NOMO-1 (cell line): ENCODE measurements around the gene CHMP2A.

ENCODE experiments used
- DNase-seq, 2 experiments: peaks; one replicate each; lab custom pipeline; 2025; ENCODE audit not compliant: unreplicated experiment in 2 of 2; lab: John Stamatoyannopoulos, UW

The CHMP2A gene

DNA sequence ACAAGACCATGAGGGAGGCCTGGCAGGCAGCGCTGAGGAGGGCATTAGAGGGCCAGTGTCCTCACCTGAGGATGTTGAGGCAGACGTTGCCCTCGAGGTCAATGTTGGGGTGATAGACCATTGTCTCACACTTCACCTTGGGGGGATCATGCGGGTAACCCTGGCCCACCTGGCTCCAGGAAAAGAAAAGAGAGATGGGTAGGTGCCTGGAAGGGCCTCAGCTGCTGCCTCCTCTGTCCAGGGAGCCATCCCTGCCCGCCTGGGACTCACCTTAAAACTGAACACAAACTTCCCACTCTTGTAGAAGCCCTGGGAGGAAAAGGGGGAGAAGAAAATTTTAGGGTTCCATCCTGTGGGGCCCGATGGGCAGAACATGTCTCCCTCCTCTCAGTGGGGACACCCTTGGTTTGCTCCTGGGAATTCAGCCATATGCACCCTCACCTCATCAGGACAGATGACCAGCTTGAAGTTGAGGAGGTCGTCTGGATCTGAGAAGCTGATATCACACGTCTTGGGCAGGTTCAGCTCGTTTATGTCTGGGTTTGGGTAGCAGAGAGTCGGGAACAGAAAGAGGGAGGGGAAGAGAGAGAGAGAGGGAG, 1.8 kb upstream of the CHMP2A start:
- no peak for DNase-seq

- no peak for DNase-seq
Observed at GRCh38 chr19:58555920-58556621, 1.2 kb upstream of the CHMP2A start.

DNA sequence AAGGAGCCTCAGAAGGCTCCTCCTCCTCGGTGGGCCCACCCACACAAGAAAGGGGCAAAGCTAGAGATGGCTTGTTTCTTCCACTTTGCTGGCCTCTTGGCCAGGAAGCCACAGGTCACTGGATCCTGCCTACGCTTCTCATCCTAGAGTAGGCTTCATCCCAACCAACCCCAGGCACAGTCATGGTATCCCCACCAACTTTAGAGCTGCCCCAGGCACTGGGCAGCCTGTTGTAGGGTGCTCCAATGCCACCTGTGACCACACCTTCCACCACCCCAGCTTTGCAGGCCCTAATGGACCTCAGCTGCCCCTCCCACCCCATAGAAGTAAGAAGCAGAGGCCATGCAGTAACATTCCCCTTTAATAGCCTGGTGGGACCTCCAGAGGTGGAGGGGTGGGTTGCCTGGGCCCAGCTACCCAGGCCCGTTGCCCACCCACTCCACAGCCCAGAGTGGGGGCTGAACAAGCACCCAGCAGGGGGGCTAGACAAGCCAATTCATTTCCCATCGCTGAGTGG, 522 bp upstream of the CHMP2A start:
- no peak for DNase-seq

GRCh38 chr19:58553799-58554493, 959 bp downstream of the CHMP2A start:
- no peak for DNase-seq

DNA sequence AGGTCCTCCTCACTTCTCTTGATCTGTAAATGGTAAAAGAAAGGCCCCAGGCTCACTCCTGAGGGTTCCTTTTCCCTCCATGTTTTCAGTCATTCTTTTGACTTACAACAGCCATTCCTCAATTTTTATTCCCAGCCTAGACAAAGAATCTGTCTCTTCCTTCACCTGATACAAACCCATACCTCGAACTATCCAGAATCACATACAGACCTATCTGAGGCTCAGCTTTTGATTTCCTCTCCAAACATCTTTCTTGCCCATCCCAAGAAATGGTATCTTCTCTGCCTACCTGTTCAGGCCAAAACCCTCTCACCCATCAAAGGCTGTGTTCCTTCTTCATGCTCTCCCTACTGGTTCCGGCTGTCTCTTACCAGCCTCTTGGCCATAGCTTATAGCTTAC, 2.2 kb downstream of the CHMP2A start:
- no peak for DNase-seq

- no peak for DNase-seq
Observed at GRCh38 chr19:58551577-58552471, 3.1 kb downstream of the CHMP2A start.

GRCh38 chr19:58551123-58551497, 3.8 kb downstream of the CHMP2A start:
- DNase-seq, result no peak

DNA sequence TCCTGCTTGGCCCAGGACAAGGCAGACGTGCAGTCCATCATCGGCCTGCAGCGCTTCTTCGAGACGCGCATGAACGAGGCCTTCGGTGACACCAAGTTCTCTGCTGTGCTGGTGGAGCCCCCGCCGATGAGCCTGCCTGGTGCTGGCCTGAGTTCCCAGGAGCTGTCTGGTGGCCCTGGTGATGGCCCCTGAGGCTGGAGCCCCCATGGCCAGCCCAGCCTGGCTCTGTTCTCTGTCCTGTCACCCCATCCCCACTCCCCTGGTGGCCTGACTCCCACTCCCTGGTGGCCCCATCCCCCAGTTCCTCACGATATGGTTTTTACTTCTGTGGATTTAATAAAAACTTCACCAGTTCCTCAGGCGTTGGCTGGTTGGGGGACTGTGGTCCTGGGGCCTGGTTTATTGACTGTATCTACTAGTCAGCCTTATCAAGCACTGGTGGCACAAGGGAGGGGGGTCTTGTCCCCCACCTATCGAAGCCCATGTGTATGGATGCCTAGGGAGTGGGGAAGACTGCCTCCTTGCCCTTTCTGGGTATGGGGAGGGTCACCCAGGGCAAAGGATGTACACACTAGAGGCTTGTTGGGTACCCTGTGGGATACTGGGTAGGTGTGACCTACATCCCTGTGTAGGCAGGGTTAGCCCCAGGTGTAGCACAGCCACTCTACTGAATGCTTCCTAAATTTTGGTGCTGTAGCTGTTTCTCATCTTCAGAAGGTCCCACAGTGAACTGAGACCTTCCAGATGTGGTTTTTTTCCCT, 4.4 kb downstream of the CHMP2A start:
- DNase-seq, result no peak

DNA sequence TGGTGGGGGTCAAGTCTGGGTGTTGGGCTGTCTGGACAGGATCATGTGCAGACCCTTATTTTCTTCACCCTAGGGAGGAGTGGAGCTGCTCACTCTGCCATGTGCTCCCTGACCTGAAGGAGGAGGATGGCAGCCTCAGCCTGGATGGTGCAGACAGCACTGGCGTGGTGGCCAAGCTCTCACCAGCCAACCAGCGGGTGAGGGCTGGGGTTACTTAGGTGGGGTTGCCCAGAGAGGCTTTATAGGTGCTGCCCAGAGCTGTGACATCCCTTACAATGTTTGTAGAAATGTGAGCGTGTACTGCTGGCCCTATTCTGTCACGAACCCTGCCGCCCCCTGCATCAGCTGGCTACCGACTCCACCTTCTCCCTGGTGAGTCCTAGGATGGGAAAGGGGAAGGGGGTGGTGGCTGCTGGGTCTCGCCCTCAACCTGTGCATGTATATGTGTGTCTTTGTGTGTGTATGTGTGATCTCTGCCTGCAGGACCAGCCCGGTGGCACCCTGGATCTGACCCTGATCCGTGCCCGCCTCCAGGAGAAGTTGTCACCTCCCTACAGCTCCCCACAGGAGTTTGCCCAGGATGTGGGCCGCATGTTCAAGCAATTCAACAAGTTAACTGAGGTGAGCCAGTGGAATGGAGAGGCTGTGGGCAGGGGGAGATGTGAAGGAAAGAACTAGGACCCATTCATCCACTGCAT, 5.1 kb downstream of the CHMP2A start:
- DNase-seq, result no peak

DNA sequence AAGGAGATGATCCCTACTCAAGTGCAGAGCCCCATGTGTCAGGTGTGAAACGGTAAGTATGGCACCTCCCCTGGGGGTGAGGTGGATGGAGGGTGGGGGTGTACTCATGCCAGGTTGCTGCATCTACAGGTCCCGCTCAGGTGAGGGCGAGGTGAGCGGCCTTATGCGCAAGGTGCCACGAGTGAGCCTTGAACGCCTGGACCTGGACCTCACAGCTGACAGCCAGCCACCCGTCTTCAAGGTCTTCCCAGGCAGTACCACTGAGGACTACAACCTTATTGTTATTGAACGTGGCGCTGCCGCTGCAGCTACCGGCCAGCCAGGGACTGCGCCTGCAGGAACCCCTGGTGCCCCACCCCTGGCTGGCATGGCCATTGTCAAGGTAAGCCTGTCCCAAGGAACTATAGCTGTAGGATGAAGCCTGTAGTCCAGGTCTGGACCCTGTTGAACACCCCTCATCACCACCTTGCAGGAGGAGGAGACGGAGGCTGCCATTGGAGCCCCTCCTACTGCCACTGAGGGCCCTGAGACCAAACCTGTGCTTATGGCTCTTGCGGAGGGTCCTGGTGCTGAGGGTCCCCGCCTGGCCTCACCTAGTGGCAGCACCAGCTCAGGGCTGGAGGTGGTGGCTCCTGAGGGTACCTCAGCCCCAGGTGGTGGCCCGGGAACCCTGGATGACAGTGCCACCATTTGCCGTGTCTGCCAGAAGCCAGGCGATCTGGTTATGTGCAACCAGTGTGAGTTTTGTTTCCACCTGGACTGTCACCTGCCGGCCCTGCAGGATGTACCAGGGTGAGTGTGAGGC, 5.8 kb downstream of the CHMP2A start:
- DNase-seq, result no peak

DNA sequence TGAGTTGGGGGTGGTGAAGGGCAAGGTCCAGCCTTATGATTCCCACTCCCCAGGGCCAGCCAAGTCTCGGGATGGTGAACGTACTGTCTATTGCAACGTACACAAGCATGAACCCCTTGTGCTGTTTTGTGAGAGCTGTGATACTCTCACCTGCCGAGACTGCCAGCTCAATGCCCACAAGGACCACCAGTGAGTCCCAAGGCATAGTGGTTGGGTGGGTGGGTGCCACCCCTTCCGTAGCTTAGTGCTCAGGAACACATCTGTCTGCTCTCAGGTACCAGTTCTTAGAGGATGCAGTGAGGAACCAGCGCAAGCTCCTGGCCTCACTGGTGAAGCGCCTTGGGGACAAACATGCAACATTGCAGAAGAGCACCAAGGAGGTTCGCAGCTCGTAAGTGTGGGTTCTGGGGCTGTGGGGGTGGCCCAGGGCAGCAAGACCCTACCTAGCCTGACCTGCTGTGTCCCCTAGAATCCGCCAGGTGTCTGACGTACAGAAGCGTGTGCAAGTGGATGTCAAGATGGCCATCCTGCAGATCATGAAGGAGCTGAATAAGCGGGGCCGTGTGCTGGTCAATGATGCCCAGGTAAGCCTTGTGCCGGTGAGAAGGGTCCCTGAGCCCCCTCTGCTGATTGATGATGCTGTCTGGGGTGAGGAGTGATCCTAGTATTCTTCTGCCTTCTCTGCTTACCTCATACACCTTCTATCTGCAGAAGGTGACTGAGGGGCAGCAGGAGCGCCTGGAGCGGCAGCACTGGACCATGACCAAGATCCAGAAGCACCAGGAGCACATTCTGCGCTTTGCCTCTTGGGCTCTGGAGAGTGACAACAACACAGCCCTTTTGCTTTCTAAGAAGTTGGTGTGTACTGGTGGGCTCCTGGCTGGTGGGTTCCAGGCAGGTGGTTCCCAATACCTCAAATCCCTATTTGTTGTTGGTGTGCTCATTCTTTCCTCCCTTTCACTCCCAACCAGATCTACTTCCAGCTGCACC, 7.3 kb downstream of the CHMP2A start:
- no peak for DNase-seq

DNA sequence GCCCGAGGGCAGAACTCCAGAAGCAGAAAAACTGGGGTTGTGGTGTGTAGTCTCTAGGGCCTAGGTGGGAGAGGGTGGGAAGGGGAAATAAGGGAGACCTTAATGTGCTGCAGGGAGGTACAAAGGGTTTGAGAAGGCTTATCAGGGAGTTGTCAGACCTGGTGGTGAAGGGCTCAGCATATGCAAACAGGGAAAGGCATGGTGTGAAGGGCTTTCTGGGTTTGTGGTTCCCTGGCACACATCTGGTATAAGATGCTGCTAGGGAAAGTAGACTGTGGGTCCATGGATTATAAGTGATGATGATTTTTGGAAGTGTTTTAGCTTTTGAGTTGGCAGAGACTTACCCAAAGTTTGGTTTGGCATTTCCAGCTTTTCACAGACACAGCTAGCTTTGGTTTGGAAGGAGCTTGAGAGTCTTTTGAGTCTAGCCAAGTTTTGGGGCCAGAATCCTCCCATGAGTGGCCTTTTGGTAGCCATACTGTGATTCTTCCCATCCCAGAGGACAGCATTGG, 8.8 kb downstream of the CHMP2A start:
- DNase-seq, result no peak

GRCh38 chr19:58545286-58546018, 9.5 kb downstream of the CHMP2A start:
- no peak for DNase-seq

DNA sequence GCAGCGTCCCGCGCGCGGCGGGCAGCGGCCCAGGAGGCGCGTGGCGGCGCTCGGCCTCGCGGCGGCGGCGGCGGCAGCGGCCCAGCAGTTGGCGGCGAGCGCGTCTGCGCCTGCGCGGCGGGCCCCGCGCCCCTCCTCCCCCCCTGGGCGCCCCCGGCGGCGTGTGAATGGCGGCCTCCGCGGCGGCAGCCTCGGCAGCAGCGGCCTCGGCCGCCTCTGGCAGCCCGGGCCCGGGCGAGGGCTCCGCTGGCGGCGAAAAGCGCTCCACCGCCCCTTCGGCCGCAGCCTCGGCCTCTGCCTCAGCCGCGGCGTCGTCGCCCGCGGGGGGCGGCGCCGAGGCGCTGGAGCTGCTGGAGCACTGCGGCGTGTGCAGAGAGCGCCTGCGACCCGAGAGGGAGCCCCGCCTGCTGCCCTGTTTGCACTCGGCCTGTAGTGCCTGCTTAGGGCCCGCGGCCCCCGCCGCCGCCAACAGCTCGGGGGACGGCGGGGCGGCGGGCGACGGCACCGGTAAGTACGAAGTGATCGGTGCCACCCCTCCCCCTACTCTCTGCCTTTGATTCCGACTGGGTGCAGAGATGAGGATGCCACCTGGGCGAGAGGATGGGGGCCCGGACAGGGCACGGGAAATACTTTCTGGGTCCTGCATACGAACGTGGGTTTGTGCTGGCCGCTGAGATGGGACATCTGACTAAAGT, 10.2 kb downstream of the CHMP2A start:
- DNase-seq, result no peak

- DNase-seq, result no peak
Observed at GRCh38 chr19:58543826-58544590, 10.9 kb downstream of the CHMP2A start, which contains the start of gene TRIM28. TSS of gene TRIM28 (plus strand) at chr19:58544064. CDS start at chr19:58544758, 694 bp downstream.
